22Rv1 (cell line): ENCODE results near the gene MTX1.
"Not testable (repeated sequence)": the region's sequence is repeated elsewhere in the genome, so short reads cannot be mapped to it uniquely, and the experiment has no call there.

Source experiments
- H3K27ac ChIP-seq: fragments of 450-650 bp; 2 replicates; pipeline ENCODE4 v1.5.1; 2017
- ZFX ChIP-seq: fragments of 450-650 bp; IDR thresholded peaks from 2 replicates; pipeline ENCODE4 v1.6.1; 2017; ENCODE audit warnings: antibody characterized with exemption, borderline replicate concordance
- TF ChIP-seq, protein P1 (sequence below): fragments of 450-650 bp; IDR thresholded peaks from 2 replicates; pipeline ENCODE4 v1.5.1; 2017; ENCODE audit warnings: mild to moderate bottlenecking

The MTX1 gene

DNA sequence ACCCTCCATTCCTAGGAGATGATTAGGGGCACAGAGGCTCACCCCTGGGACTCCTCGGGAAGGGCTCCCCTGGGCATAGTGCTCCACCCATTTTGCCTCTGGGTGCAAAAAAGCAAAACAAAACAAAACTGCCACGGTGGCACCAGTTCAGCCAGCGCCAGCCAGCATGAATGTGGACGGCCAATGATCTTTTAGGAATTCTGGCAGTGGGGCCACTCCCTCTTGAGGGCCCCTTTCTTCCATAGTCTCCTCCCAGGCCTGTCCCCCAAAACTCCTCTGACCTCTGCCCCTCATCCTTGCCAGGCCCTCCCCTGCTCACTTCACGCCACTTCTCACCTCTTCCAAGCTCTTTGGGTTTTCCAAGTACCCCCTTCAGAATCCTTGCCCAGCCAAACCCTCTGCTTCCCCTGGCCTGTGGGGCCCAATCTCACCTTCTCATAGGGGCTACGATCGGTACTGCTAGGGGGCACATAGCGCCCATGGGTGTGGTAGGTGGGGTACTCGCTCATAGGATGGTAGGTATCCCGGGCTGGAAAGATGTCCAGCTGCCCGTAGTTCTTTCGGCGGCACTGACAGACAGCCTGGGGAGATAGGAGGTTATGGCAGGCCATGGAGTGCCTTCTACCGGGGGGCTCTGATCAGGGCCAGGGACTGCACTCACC is 21.6 kb upstream of the MTX1 start:
- no peak overlapping the region for H3K27ac ChIP-seq
- TF ChIP-seq, protein P1, sequence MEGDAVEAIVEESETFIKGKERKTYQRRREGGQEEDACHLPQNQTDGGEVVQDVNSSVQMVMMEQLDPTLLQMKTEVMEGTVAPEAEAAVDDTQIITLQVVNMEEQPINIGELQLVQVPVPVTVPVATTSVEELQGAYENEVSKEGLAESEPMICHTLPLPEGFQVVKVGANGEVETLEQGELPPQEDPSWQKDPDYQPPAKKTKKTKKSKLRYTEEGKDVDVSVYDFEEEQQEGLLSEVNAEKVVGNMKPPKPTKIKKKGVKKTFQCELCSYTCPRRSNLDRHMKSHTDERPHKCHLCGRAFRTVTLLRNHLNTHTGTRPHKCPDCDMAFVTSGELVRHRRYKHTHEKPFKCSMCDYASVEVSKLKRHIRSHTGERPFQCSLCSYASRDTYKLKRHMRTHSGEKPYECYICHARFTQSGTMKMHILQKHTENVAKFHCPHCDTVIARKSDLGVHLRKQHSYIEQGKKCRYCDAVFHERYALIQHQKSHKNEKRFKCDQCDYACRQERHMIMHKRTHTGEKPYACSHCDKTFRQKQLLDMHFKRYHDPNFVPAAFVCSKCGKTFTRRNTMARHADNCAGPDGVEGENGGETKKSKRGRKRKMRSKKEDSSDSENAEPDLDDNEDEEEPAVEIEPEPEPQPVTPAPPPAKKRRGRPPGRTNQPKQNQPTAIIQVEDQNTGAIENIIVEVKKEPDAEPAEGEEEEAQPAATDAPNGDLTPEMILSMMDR: no peak
- TF ChIP-seq ZFX: no peak

DNA sequence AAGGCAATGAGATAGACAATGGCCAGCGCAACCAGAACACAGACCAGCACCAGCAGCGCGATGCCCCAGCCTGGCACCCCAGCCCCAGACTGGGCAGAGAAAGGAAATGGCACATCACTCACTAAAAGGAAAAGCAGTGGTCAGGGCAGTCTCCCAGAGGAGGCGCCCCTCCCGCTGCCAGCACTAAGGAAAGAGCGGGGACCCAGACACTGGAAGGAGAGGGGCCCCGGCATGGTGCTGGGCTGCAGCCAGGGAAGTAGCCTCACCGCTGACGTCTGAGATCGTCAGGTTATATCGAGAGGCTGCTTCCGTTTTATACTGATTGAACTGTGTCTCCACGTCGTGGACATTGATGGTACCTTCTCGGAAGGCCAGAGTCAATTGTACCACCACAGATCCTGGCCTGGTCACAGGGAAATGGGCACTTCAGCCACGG is 21.0 kb upstream of the MTX1 start:
- H3K27ac ChIP-seq: no peak overlapping the region
- TF ChIP-seq, protein P1: no peak
- TF ChIP-seq ZFX: no peak

DNA sequence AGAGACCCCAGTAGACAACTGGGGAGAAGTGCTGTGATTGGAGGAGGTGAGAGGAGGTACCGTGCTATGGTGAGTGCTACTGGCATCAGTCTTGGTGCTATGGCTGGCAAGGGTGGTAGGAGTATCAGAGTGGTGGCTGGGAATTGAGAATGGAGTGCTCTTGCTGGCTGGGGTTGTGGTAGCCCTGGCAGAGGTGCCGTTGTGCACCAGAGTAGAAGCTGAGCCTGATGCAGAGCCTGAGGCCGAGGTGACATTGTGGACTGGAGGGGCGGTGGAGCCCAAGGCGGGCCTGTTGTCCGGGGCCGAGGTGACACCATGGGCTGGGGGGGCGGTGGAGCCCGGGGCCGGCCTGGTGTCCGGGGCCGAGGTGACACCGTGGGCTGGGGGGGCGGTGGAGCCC is 20.2 kb upstream of the MTX1 start:
- TF ChIP-seq, protein P1: no peak
- TF ChIP-seq ZFX: no peak
- no peak overlapping the region for H3K27ac ChIP-seq

DNA sequence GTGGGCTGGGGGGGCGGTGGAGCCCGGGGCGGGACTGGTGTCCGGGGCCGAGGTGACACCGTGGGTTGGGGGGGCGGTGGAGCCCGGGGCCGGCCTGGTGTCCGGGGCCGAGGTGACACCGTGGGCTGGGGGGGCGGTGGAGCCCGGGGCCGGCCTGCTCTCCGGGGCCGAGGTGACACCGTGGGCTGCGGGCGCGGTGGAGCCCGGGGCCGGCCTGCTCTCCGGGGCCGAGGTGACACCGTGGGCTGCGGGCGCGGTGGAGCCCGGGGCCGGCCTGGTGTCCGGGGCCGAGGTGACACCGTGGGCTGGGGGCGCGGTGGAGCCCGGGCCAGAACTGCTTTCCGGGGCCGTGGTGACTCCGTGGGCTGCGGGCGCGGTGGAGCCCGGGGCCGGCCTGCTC is 18.6 kb upstream of the MTX1 start:
- H3K27ac ChIP-seq: not testable (repeated sequence)

DNA sequence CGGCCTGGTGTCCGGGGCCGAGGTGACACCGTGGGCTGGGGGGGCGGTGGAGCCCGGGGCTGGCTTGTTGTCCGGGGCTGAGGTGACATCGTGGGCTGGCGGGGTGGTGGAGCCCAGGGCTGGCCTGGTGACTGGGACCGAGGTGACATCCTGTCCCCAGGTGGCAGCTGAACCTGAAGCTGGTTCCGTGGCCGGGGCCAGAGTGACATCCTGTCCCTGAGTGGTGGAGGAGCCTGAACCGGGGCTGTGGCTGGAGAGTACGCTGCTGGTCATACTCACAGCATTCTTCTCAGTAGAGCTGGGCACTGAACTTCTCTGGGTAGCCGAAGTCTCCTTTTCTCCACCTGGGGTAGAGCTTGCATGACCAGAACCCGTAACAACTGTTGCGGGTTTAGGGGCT is 16.6 kb upstream of the MTX1 start:
- TF ChIP-seq, protein P1: no peak
- TF ChIP-seq ZFX: no peak
- H3K27ac ChIP-seq: peak overlapping the region; percentile 93; the same call in 1 of the 2 replicates

DNA sequence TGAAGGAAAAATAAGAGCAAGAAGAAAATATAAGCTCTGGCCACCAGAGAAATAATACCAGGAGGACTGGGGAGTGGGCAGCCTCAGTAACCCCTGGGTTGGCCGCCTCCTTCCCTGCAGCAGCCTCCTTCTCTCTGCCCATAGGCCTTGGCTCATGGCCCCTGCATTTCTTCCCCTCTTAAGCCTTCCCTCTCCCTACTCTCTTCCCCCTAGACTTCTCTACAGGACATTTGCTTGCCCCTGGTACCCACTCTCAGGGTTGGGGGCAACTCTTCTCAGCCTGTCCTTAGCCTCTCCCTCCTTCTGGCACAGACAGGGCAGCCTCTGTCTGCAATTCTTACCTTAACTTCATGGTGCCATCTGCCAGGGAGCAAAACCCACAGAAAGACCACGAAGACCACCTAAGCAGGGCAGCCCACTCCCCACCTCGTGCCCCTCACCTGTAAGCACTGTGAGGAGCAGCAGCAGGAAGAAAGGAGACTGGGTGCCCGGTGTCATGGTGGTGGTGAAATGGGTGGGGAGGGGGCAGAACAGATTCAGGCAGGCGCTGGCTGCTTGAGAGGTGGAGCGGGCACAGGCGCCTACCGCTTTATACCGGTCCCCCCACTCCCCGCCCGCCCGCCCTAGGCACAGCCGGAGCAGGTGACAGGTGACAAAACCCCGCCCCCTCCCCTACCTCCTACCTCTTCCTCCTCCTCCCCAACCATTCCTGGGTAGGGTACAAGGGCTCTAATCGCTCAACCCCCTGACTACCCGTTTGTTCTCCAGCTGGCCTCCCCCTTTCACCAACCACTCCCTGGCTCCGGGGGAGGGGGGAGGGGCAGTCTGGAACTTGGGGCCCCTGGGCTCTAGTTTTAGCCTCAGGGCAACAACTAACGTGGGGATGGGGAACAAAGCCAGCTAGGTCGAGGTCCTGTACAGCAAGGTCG is 15.9 kb upstream of the MTX1 start:
- no peak for TF ChIP-seq ZFX
- TF ChIP-seq, protein P1: no peak
- peak overlapping the region; percentile 93 for H3K27ac ChIP-seq

DNA sequence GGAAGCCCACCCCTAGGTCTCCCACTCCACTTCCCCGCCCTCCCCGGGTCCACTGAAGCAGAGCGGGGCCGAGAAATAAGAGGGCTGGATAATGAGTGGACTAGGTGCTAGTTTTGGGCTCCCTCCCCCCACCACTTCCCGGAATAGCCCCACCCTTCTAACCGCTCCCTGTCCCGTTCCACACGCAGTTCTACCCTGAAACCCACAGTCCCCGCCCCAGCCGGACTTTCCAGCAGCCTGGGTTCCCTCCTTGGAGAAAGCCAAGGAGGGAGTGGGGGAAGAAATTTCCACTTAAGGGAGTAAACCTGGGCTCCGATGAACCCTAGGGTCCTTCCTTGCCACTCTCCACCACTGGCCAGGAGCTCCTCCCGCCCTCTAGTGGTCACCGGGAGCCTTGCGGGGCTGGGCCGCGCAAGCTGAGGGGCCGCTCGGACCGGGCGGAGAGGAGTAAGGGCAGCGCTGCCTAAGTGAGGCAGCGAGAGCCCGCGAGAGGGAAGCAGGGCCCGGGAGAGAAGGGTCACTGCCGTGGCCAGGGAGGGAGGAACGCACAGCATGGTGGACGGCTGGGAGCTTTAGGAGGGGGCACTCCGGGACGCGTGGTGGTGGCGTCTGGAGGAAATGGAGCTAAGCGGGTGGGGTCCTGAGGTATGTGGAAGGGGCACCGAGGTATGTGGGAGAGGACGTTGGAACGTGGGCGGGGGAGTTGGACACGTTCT is 15.1 kb upstream of the MTX1 start:
- TF ChIP-seq, protein P1: peak; percentile 100
- TF ChIP-seq ZFX: no peak
- H3K27ac ChIP-seq: peak overlapping the region; percentile 93

DNA sequence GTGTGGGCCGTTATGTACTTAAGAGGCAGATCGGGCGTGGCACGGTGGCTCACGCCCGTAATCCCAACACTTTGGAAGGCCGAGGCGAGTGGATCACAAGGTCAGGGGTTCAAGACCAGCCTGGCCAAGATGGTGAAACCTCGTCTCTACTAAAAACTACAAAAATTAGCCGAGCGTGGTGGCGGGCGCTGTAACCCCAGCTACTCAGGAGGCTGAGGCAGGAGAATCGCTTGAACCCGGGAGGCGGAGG is 14.6 kb upstream of the MTX1 start:
- peak overlapping the region; percentile 93 for H3K27ac ChIP-seq
